ENCODE data around the gene SLC66A2.

The SLC66A2 gene

GRCh38 chr18:79949697-79950487 lies 1.6 kb downstream of the SLC66A2 start:
- no peak for DNase-seq (ENCODE audit: low read depth)

DNA sequence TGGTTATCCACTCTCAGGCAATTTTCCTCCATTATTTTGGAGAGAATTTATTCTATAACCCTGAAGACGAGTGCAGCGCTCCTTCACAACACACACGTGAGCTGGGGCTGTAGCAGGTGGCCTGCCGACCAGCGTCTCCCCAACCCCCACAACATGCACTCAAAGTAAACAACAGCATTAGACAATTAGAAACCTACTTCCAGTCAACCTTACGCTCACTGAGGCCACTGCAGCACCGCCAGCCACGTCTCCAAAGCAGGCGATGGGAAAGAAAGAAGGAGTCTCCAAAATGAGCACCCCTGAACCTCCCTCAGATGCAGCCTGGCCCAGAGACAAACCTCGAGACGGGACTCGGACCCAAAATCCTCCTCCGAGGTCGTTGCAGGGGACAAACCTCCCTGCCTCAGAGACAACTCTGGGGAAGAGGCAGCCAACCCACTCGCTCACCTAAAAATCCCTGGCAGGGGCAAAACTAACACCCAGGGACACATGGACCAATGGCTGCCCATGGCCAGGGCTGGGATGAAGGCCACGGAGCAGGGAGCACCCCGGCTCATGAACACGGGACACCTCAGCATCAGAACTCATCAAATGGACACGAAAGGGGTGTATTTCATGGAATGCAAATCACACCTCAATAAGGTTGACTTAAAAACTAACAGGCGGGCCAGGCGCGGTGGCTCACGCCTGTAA lies 2.6 kb downstream of the SLC66A2 start:
- DNase-seq (ENCODE audit: low read depth) = no peak

- no peak for DNase-seq (ENCODE audit: low read depth)
These were observed 3.4 kb downstream of the SLC66A2 start for GRCh38 chr18:79947881-79948610.

DNA sequence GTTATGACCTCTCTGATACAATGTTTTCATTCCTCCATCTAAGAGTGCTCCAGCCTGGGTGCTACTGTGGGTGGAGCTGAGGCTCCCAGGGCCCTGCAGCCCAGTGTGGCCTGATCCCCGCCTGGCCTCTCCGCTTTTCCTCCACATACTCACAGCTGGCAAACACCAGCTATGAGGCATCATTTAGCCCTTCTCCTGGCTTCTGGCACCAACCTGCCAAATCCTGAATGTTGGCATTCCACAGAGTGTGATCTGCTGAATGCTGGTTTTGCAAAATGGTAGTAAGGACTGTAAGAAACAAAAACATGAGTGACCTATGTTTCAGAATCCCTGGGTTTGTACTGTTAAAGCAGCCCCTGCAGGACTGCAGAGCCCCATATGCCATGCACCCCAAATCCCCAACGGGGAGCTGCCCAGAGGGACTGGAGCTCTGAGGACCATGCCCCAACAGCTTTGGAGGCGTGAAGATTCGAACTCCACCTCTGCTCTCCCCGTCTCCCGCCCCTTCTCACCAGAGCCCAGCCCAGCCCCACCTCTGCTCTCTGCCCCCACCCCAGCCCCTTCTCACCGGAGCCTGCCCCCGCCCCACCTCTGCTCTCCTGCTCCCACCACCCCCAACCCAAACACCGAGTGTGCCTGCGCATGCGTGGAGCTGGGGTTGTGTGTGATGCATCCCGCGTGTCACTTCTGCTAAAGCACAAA lies 4.2 kb downstream of the SLC66A2 start:
- DNase-seq (ENCODE audit: low read depth) = peak; percentile 37

- DNase-seq (ENCODE audit: low read depth) = no peak
These were observed 6.1 kb downstream of the SLC66A2 start for GRCh38 chr18:79945118-79946042.

DNA sequence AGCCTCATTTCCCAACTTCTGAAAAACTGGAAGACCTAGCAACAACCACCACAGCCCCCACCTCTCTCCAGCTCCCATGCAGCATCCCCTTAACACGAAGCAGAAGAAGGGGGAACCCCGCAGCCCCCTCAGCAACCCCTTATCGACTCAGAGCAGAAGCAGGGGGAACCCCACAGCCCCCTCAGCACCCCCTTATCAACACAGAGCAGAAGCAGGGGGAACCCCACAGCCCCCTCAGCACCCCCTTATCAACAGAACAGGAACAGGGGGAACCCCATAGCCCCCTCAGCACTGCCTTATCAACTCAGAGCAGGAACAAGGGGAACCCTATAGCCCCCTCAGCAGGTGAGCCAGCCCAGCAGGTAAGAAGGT lies 6.7 kb downstream of the SLC66A2 start:
- no peak for DNase-seq (ENCODE audit: low read depth)

DNA sequence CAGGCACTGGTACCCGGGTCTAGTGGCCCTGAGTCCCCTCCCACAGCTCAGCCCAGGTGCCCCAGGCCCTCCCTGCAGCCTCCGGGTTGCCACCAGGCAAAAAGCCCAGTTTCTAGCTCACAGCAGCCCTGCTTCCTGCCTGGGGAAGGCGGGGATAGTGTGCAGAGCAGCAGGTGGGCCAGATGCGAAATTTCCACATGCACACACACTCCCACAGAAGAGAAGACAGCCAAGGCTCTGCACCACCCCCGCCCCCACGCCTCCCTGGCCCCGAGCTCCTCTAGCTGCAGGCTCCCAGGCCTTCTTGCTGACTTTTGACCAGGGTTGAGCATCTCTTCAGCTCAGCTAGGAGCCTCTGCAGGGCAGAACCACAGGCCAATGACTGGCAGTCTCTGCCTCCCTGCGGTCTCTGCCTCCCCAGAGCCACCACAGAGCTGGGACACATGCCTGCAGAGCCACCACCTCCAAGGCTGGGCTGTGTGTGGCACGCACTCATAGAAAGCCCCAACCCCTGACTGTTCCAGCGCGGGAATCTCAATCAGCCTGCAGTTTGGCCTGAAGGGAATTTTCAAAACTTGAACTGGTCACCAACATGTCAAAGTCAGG lies 7.2 kb downstream of the SLC66A2 start:
- DNase-seq (ENCODE audit: low read depth) = no peak

- DNase-seq (ENCODE audit: low read depth) = no peak
These were observed 7.8 kb downstream of the SLC66A2 start for GRCh38 chr18:79943608-79944125.

- DNase-seq (ENCODE audit: low read depth) = no peak
These were observed 8.5 kb downstream of the SLC66A2 start for GRCh38 chr18:79942786-79943607.

GRCh38 chr18:79942211-79942610 lies 9.2 kb downstream of the SLC66A2 start:
- no peak for DNase-seq (ENCODE audit: low read depth)

DNA sequence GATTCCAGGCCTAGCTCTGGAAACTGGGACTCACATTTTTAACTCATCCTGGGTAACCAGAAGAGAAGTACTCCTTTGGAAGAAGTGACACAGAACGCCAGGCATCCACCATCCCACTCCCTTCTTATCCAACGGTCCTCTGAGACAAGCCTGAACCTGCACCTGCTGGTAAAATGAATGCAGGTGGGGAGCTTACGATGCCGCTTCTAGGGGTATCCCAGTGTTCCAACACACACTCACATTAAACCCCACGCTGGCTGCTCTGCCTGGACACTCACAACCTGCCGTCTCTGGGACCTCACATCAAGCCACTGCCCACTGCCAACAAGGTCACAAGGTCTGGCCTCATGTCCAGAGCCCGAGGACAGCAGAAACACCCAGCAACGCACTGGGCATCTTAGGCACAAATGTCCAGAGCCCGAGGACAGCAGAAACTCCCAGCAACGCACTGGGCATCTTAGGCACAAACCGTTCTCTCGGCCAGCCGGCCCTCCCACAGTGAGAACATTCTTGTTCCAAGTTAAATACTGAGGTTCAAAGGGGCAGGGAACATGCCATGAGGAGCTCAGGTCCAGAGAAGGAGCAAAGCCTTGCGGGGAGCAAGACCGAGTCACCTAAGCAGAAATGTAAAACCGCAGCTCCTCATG lies 9.9 kb downstream of the SLC66A2 start:
- DNase-seq (ENCODE audit: low read depth) = no peak

DNA sequence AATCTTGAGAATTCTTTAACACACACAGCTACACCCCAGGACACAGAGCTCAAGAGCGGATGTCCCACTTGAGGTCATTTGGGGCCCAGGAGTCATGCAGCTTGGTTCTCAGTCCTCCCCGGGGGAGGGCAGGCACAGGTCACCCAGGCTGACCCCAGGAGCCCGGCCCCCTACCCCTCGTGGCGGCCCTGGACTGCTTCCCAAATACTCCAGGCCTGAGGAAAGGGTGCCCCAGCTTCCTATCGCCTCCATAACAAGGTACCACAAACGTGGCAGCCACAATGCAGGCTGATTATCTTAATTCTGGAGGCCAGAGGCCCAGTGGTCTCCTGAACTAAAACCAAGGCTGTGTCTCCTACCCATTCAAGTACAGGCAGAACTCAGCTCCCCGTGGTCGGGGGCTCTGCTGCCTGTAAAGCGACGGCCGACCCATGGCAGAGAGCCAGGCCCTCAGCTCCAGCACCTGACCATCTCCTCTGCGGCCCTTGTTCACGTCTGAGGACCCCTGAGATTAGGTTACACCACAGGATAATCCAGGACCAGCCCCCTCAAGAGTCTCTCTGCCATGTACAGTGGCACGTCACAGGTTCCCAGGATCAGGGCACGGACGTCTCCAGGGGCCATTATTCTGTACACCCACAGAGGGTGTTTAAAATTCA lies 10.5 kb downstream of the SLC66A2 start:
- no peak for DNase-seq (ENCODE audit: low read depth)

GRCh38 chr18:79940126-79940813 lies 11.2 kb downstream of the SLC66A2 start:
- DNase-seq (ENCODE audit: low read depth) = no peak

DNA sequence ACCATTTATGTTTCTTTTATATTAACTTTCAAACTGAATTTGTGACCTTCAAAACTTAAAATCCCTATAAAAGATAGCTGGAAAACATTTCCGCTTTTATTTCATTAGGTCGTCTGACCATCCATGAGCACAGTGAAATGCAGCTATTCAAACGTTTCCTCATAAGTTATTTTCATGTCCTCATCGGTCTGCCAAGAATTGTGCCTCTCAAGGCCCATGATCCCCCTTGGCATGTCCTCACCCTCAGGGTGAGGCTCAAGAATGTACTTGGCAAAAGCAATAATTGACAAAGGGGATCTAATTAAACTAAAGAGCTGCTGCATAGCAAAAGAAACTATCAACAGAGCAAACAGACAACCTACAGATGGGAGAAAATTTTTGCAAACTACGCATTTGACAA lies 12.4 kb downstream of the SLC66A2 start:
- DNase-seq (ENCODE audit: low read depth) = no peak

DNA sequence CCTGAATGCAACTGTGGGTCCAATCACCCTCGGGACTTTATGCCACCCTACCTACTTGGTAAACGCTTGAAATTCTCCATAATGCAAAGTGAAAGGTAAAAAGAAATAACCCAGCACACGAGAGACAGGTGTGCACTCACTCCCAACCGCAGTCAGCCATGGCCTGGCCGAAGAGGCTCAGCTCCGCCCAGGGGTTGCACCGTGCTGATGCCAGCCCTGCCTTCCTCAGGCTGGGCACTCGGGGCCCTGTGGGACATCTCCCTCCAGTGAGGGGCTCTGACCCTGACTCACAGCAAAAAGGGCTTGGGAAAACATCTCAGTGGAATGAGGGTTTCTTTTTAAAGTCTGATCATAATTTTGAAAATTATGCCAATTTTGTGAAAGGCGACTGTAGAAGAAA lies 13.3 kb downstream of the SLC66A2 start:
- no peak for DNase-seq (ENCODE audit: low read depth)

GRCh38 chr18:79937103-79937860 lies 14.2 kb downstream of the SLC66A2 start:
- DNase-seq (ENCODE audit: low read depth) = no peak

- DNase-seq (ENCODE audit: low read depth) = no peak
These were observed 14.8 kb downstream of the SLC66A2 start for GRCh38 chr18:79936641-79937040.
